HS-5 (cell line): Measurements from ENCODE around the gene PAPOLG.
"Not testable (repeated sequence)": the region's sequence is repeated elsewhere in the genome, so short reads cannot be mapped to it uniquely, and the experiment has no call there.

ENCODE experiments used
- DNase-seq: peaks from one replicate; pipeline ENCODE4 v3.0.0-alpha.2; 2012; ENCODE audit warnings: low read depth

PAPOLG gene

GRCh38 chr2:60775048-60775639, 19.1 kb downstream of the PAPOLG start:
- DNase-seq: no peak

GRCh38 chr2:60778352-60778751, 22.3 kb downstream of the PAPOLG start:
- no peak for DNase-seq

- no peak for DNase-seq
These were observed 23.4 kb downstream of the PAPOLG start for GRCh38 chr2:60779426-60779825.

- DNase-seq: no peak
These were observed 24.7 kb downstream of the PAPOLG start for GRCh38 chr2:60780721-60781120.

GRCh38 chr2:60793169-60793568, 37.1 kb downstream of the PAPOLG start:
- no peak for DNase-seq

GRCh38 chr2:60794271-60794863, 38.3 kb downstream of the PAPOLG start:
- no peak for DNase-seq

- DNase-seq: no peak
These were observed 40.8 kb downstream of the PAPOLG start for GRCh38 chr2:60796573-60797509.

- no peak for DNase-seq
These were observed 48.4 kb downstream of the PAPOLG start for GRCh38 chr2:60804473-60804872.

GRCh38 chr2:60806595-60806987, 50.5 kb downstream of the PAPOLG start:
- DNase-seq: no peak

GRCh38 chr2:60806988-60807681, 51.1 kb downstream of the PAPOLG start:
- DNase-seq: peak; percentile 40

GRCh38 chr2:60808330-60808801, 52.3 kb downstream of the PAPOLG start:
- DNase-seq: no peak

- no peak for DNase-seq
These were observed 55.7 kb downstream of the PAPOLG start for GRCh38 chr2:60811491-60812375.

- not testable (repeated sequence) for DNase-seq
These were observed 61.1 kb downstream of the PAPOLG start for GRCh38 chr2:60817191-60817590.

GRCh38 chr2:60818272-60818671, 62.2 kb downstream of the PAPOLG start:
- no peak for DNase-seq

- DNase-seq: no peak
These were observed 63.2 kb downstream of the PAPOLG start for GRCh38 chr2:60819155-60819862.

GRCh38 chr2:60819936-60820335, 63.9 kb downstream of the PAPOLG start:
- DNase-seq: no peak

GRCh38 chr2:60820416-60821132, 64.5 kb downstream of the PAPOLG start:
- no peak for DNase-seq

GRCh38 chr2:60821133-60821469, 65.0 kb downstream of the PAPOLG start:
- no peak for DNase-seq

- DNase-seq: no peak
These were observed 65.7 kb downstream of the PAPOLG start for GRCh38 chr2:60821587-60822302.
